ENCODE data around the gene PLEK2.

Gene PLEK2

DNA sequence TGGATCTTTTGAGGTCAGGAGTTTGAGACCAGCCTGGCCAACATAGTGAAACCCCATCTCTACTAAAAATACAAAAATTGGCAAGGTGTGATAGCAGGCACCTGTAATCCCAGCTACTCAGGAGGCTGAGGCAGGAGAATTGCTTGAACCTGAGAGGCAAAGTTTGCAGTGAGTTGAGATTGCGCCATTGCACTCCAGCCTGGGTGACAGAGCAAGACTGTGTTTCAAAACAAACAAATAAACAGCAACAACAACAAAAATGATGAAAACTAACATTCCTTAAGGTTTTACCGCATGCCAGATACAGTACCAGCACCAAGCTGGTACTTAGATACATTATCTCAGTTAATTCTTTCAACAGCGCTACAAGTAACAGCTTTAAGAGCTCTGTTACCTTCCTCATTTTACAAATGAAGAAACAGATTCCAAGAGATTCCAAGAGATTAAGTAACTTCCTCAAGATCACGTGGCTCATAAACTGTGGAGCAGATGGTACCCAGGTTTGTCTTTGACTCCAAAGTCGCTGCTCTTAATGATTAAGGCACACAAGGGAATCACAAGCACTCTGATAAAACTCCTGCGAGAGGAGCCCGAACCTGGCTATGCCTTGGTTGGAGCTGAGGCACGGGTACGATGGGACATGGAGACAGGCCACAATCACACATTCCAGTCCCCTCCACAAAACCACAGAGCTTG, 17.7 kb upstream of the PLEK2 start:
- H3K27me3 ChIP-seq (ENCODE audit: insufficient read depth, poor library complexity, severe bottlenecking), result no peaks in the 10 kb centered on the region
- DNase-seq (ENCODE audit: low read depth in 1 of 2, low spot score in 1 of 2), result no peak

DNA sequence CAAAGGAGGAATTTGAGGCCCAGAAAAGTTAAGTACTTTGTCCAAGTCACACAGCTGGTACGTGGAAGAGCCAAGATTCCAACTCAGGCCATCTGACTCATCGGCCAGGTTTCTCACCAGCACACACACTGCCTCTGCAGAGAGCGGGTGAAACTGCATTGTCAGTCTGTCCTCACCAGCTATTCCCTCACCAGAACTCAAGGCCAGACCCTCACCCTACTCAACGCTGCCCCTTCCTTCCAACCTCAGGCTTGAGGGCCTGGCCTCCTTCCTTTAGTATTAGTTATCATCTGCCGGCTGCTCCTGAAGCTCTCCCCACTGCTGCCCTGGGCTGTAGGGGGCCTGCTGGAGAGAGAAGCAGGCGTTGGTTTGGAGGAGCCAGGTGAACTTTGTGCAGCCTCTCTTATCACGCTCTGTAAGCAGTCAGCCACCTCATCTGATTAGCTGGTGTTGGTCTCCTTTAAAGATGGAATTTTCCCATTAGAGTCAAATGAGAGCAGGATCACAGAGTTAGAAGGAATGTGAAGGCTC, 16.6 kb upstream of the PLEK2 start:
- H3K4me3 ChIP-seq (replicated peaks; ENCODE audit: insufficient read depth, low read length), result no peak overlapping the region
- H3K27me3 ChIP-seq (ENCODE audit: insufficient read depth, poor library complexity, severe bottlenecking), result no peaks in the 10 kb centered on the region
- no peak for DNase-seq (ENCODE audit: low read depth in 1 of 2, low spot score in 1 of 2)
- H3K27ac ChIP-seq (replicated peaks), result no peak overlapping the region
- TF ChIP-seq POLR2AphosphoS5 (IDR thresholded peaks at IDR 0.05; ENCODE audit: low read depth) (no peak), GABPA (IDR thresholded peaks at IDR 0.05; ENCODE audit: low read depth) (no peak), SPI1 (IDR thresholded peaks at IDR 0.05; ENCODE audit: borderline replicate concordance, low read depth) (no peak)
- TF ChIP-seq, protein P1, sequence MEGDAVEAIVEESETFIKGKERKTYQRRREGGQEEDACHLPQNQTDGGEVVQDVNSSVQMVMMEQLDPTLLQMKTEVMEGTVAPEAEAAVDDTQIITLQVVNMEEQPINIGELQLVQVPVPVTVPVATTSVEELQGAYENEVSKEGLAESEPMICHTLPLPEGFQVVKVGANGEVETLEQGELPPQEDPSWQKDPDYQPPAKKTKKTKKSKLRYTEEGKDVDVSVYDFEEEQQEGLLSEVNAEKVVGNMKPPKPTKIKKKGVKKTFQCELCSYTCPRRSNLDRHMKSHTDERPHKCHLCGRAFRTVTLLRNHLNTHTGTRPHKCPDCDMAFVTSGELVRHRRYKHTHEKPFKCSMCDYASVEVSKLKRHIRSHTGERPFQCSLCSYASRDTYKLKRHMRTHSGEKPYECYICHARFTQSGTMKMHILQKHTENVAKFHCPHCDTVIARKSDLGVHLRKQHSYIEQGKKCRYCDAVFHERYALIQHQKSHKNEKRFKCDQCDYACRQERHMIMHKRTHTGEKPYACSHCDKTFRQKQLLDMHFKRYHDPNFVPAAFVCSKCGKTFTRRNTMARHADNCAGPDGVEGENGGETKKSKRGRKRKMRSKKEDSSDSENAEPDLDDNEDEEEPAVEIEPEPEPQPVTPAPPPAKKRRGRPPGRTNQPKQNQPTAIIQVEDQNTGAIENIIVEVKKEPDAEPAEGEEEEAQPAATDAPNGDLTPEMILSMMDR (IDR thresholded peaks at IDR 0.05; ENCODE audit: insufficient read depth, low read length), result no peak
- TF ChIP-seq, protein P2, sequence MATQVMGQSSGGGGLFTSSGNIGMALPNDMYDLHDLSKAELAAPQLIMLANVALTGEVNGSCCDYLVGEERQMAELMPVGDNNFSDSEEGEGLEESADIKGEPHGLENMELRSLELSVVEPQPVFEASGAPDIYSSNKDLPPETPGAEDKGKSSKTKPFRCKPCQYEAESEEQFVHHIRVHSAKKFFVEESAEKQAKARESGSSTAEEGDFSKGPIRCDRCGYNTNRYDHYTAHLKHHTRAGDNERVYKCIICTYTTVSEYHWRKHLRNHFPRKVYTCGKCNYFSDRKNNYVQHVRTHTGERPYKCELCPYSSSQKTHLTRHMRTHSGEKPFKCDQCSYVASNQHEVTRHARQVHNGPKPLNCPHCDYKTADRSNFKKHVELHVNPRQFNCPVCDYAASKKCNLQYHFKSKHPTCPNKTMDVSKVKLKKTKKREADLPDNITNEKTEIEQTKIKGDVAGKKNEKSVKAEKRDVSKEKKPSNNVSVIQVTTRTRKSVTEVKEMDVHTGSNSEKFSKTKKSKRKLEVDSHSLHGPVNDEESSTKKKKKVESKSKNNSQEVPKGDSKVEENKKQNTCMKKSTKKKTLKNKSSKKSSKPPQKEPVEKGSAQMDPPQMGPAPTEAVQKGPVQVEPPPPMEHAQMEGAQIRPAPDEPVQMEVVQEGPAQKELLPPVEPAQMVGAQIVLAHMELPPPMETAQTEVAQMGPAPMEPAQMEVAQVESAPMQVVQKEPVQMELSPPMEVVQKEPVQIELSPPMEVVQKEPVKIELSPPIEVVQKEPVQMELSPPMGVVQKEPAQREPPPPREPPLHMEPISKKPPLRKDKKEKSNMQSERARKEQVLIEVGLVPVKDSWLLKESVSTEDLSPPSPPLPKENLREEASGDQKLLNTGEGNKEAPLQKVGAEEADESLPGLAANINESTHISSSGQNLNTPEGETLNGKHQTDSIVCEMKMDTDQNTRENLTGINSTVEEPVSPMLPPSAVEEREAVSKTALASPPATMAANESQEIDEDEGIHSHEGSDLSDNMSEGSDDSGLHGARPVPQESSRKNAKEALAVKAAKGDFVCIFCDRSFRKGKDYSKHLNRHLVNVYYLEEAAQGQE (IDR thresholded peaks at IDR 0.05; ENCODE audit: insufficient replicate concordance, low read depth), result no peak

More for the DNA sequence above, 17.7 kb upstream of the PLEK2 start:
- Histone ChIP-seq H3K4me3 (replicated peaks; ENCODE audit: insufficient read depth, low read length) (no peak overlapping the region), H3K27ac (replicated peaks) (no peak overlapping the region)
- TF ChIP-seq, protein P1 (IDR thresholded peaks at IDR 0.05; ENCODE audit: insufficient read depth, low read length), result no peak
- TF ChIP-seq SPI1 (IDR thresholded peaks at IDR 0.05; ENCODE audit: borderline replicate concordance, low read depth) (no peak), GABPA (IDR thresholded peaks at IDR 0.05; ENCODE audit: low read depth) (no peak)

DNA sequence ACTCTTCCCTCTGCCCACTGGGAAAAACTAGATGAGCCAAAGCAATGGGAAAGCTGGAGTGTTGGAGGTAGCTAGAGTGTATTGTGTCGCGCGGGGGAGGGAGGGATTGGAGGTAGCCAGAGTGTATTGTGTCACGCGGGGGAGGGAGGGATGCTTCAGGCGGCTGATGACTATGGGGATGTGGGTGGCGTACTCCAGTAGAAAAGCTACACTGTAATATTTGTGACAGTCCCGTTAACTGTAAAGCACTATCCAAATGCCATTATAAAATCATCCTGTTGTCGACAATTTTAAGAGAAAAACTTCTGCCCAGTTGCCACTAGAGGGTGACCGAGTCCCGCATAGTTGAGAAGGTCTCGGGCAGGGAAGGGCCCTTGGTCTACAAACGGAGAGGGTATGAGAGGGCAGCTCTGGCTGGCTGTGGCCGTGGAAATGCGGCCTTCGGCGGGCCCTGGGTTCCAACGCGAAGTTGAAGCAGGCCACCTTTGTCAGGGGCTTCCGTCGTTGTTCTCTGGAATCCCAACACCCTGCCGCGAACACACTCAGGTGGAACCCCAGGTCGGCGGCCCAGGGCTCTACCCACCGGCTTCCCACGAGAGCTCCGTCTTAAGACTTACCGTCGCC, 15.1 kb upstream of the PLEK2 start:
- peak in 1 of 2 experiments; percentile 45 for DNase-seq (ENCODE audit: low read depth in 1 of 2, low spot score in 1 of 2)
- no peak overlapping the region for H3K27ac ChIP-seq (replicated peaks)
- no peaks in the 10 kb centered on the region for H3K27me3 ChIP-seq (ENCODE audit: insufficient read depth, poor library complexity, severe bottlenecking)
- H3K4me3 ChIP-seq (replicated peaks; ENCODE audit: insufficient read depth, low read length), result no peak overlapping the region
- TF ChIP-seq, protein P1 (IDR thresholded peaks at IDR 0.05; ENCODE audit: insufficient read depth, low read length), result peak; percentile 14
- TF ChIP-seq, protein P2 (IDR thresholded peaks at IDR 0.05; ENCODE audit: insufficient replicate concordance, low read depth), result no peak
